IgD-negative memory B cell (primary cell): ENCODE data around the gene SENP6. TPM values are rescaled to one million over a fixed set of nuclear protein-coding genes. Genes with fewer than 3 reads are reported as not detected.
"Not testable (repeated sequence)": the region's sequence is repeated elsewhere in the genome, so short reads cannot be mapped to it uniquely, and the experiment has no call there.

Experiments
- H3K27ac Mint-ChIP-seq, 3 donors: one replicate each; pipeline ENCODE4 v1.8.0; 2020 to 2022; ENCODE audit warnings: mild to moderate bottlenecking in 3 of 3, mixed read lengths in 3 of 3, moderate library complexity in 1 of 3
- H3K27me3 Mint-ChIP-seq: one replicate; pipeline ENCODE4 v1.8.0; 2021; ENCODE audit warnings: mixed read lengths
- H3K36me3 Mint-ChIP-seq: one replicate; pipeline ENCODE4 v1.8.0; 2020; ENCODE audit warnings: mild to moderate bottlenecking, mixed read lengths
- H3K4me1 Mint-ChIP-seq, 3 donors: one replicate each; pipeline ENCODE4 v1.8.0; 2020 to 2022; ENCODE audit warnings: mixed read lengths in 3 of 3, mild to moderate bottlenecking in 1 of 3
- H3K4me3 Mint-ChIP-seq, 4 donors: one replicate each; pipeline ENCODE4 v1.8.0; 2020 to 2022; ENCODE audit warnings: mild to moderate bottlenecking in 4 of 4, mixed read lengths in 4 of 4, moderate library complexity in 3 of 4
- H3K9me3 Mint-ChIP-seq, 3 donors: one replicate each; pipeline ENCODE4 v1.8.0; 2020 to 2021; ENCODE audit warnings: mixed read lengths in 3 of 3, mild to moderate bottlenecking in 1 of 3
- polyA plus RNA-seq: library from polyadenylated mRNA; unstranded; fragments of 300-500 nt; fragmentation: Illumina TruSeq; gene quantifications from one replicate; pipeline ENCODE4 v1.2.3, GENCODE V29; 2021

The SENP6 gene
- polyA plus RNA-seq, 1 donor from 2014 or later = 63.6 TPM

DNA sequence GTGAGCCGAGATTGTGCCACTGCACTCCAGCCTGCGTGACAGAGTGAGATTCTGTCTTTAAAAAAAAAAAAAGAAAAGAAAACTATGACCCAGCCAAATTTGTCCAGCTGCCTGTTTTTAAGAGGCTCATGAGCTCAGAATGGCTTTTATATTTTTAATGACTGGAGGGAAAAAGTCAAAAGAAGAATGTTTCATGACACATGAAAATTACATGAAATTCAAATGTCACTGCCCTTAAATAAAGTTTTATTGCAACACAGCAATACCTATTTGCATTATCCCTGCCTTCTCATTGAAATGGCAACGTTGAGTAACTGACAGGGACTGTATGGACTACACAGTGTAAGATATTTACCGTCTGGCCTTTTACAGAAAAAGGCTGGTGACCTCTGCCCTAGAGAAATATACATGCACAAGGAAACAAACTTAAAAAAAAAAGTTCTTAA, 11.4 kb downstream of the SENP6 start:
- H3K27ac Mint-ChIP-seq = peak overlapping the region in 2 of 3 donors; percentile 21 to 72

DNA sequence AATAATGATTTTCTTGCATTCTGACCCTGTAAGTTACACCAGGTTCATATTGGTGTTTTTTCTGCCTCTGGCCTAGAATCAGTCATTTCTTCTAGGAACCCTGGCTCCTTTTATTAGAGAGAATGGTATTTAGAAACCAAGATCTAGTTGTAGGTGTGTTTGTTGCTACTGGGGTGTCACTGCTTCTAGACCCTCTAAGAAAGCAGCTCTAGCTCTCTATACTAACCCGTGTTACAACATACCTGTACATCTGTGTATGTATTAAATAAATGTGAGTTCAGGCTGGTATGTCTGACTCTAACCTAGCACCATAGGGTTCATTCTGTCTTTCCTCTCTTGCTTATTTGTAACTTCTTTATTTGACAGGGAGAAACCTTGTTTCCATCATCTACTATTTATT, 16.8 kb downstream of the SENP6 start:
- no peaks in the 10 kb centered on the region for H3K27me3 Mint-ChIP-seq
- H3K4me1 Mint-ChIP-seq = peaks cover 47 to 61% (median 59%) of the 10 kb centered on the region in 3 donors
- no peaks in the 10 kb centered on the region for H3K9me3 Mint-ChIP-seq

More for the DNA sequence above, 11.4 kb downstream of the SENP6 start:
- H3K4me3 Mint-ChIP-seq = peak overlapping the region; percentile 25 to 85 (median 60)
- H3K27me3 Mint-ChIP-seq = no peaks in the 10 kb centered on the region
- peaks cover 72 to 73% (median 72%) of the 10 kb centered on the region in 3 donors for H3K4me1 Mint-ChIP-seq
- H3K9me3 Mint-ChIP-seq = no peaks in the 10 kb centered on the region
- no peaks in the 10 kb centered on the region for H3K36me3 Mint-ChIP-seq

DNA sequence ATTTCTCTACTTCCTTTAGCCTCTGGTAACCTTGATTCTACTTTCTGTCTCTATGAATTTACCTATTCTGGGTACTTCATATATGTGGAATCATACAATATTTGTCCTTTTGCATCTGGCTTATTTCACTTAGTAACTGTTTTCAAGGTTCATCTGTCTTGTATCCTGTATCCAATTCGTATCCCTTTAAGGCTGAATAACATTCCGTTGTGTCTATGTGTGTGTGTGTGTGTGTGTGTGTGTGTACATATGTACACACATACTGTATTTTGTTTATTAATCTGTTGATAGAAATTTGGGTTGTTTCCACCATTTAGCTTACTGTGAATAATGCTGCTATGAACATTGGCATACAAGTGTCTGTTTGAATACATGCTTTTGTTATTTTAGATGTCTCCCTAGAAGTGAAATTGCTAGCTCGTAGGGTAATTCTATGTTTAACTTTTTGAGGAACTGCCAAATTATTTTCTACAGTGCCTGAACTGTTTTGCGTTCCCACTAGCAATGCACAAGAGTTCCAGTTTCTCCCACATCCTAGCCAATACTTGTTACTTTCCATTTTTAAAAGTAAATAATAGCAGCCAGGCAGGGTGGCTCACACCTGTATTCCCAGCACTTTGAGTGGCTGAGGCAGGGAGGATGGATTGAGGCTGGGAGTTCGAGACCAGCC, 17.7 kb downstream of the SENP6 start:
- Mint-ChIP-seq H3K36me3 (peaks cover 2% of the 10 kb centered on the region), H3K9me3 (no peaks in the 10 kb centered on the region), H3K27ac (peak overlapping the region in 1 of 3 donors; percentile 0), H3K4me1 (peaks cover 41 to 55% (median 55%) of the 10 kb centered on the region in 3 donors), H3K27me3 (no peaks in the 10 kb centered on the region), H3K4me3 (peak overlapping the region in 1 of 4 donors; percentile 70)

More for the DNA sequence above, 16.8 kb downstream of the SENP6 start:
- H3K36me3 Mint-ChIP-seq = peaks cover 2% of the 10 kb centered on the region
- H3K27ac Mint-ChIP-seq = peak overlapping the region in 1 of 3 donors; percentile 0
- H3K4me3 Mint-ChIP-seq = peak overlapping the region in 2 of 4 donors; percentile 32 to 49

DNA sequence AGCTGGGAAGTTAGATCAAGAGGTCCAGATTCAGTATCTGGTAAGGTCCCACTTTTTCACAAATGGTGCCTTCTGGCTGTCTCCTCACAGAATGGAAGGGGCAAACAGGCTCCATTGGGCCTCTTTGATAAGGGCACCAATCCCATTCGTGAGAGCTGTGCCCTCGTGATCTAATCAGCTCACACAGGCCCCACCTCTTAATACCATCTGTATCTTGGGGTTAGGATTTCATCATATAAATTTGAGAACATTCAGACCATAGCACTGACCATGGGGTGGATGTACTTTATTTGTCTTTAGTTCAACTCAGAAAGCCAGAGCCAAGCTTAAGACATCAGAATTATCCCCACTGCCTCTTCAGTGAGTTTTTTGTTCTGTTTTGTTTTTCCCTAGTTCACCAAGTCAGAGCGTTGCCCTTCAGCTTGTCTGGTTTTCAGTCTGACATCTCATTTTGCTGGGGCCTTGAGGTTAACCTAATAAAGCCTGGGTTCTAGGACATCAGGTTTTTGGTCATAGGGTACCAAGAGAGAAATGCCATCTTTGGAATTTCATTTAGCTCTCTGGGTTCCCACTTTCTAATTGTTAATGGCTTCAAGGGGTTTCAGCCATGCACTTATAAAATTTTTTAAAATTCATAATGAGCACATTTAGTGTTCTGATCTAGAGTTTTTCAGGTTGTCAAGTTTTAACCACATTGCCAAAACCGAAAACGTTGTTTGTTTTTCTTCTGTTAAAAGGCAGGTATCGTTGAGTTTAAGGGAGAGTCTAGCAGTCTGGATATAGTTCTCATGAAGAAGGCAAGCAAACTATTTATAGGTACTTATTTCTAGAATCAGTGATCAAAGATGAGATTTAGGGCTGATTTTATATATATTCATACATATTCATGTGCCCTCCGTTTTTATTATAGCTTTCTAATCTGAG, 19.0 kb downstream of the SENP6 start:
- Mint-ChIP-seq H3K27ac (peak overlapping the region; percentile 40 to 67 (median 63)), H3K36me3 (peaks cover 2% of the 10 kb centered on the region), H3K9me3 (no peaks in the 10 kb centered on the region), H3K27me3 (no peaks in the 10 kb centered on the region), H3K4me1 (peaks cover 35 to 46% (median 46%) of the 10 kb centered on the region in 3 donors), H3K4me3 (peak overlapping the region in 1 of 4 donors; percentile 0)

DNA sequence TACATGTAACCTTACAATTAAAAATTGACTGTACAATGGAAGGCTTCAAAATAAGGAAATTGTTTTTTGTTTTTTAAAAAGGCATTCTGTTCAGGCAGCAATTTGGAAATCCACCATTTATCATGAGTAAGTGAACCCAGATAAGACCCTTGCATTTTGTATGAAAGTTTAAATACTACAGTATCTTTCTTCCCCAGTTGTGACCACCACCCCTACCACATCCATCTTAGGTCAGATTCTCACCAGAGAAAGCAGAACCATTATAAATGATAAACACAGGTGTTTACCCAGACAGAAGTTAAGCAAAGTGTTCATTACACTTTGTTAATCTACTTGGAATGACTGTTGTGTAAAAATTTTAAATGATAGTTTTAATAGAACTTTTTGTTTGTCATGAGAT, 20.2 kb downstream of the SENP6 start:
- Mint-ChIP-seq H3K9me3 (no peaks in the 10 kb centered on the region), H3K4me3 (no peak overlapping the region)

DNA sequence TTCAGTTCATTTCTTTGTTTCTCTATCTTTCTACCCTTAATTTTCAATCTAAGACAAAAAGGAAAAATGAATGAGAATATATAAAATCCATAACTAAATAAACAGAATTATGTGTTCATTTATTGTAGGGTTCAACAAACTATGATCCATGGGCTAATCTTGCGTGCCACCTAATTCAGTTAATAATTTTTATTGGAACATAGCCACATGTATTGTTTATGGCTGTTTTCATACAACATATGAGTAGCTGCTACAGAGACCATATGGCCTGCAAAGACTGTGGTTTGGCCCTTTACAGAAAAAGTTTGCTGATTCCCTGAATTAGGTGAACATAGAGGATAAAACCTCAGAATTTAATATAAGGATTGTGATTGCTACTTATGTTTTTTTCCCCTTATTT, 21.8 kb downstream of the SENP6 start:
- Mint-ChIP-seq H3K27ac (no peak overlapping the region), H3K4me1 (peaks cover 18 to 31% (median 29%) of the 10 kb centered on the region in 3 donors), H3K27me3 (no peaks in the 10 kb centered on the region), H3K9me3 (no peaks in the 10 kb centered on the region), H3K36me3 (peaks cover 2% of the 10 kb centered on the region), H3K4me3 (no peak overlapping the region)

More for the DNA sequence above, 20.2 kb downstream of the SENP6 start:
- peaks cover 29 to 41% (median 41%) of the 10 kb centered on the region in 3 donors for H3K4me1 Mint-ChIP-seq
- H3K27me3 Mint-ChIP-seq = no peaks in the 10 kb centered on the region
- H3K27ac Mint-ChIP-seq = peak overlapping the region; percentile 3 to 60 (median 40)
- peaks cover 2% of the 10 kb centered on the region for H3K36me3 Mint-ChIP-seq

DNA sequence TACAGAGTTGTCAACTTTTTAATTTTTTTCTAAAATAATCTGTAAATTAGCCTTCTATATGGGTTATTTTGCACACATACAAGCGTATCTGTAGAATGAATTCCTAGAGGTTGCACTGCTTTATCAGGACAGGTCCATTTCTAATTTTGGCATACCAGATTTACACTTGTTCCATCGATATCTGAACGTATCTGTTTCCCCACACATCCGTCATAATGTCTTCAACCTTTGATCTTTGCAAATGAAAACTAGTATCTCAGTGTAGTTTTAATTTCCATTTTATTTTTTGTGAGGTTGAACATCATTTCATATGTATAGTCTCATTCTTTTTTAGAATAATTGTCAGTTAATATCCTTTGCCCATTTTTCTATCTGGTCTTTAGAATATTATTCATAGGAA, 22.7 kb downstream of the SENP6 start:
- Mint-ChIP-seq H3K9me3 (no peaks in the 10 kb centered on the region), H3K4me1 (peaks cover 10 to 24% (median 23%) of the 10 kb centered on the region in 3 donors), H3K36me3 (no peaks in the 10 kb centered on the region), H3K27ac (no peak overlapping the region), H3K27me3 (no peaks in the 10 kb centered on the region), H3K4me3 (no peak overlapping the region)

DNA sequence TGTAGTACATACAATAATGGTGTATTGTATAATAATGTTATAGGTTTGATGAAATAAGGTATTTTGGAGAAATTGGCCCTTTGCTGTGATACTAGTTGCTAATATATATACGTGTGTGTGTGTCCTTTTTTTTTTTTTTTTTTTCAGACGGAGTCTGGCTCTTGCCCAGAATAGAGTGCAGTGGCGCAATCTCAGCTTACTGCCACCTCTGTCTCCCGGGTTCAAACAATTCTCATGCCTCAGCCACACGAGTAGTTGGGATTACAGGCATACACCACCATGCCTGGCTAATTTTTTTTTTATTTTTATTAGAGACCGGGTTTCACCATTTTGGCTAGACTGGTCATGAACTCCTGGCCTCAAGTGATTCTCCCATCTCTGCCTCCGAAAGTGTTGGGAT, 23.3 kb downstream of the SENP6 start:
- no peak overlapping the region for H3K4me3 Mint-ChIP-seq
- H3K4me1 Mint-ChIP-seq = peaks cover 9 to 18% (median 17%) of the 10 kb centered on the region in 3 donors
- H3K9me3 Mint-ChIP-seq = no peaks in the 10 kb centered on the region
- no peaks in the 10 kb centered on the region for H3K36me3 Mint-ChIP-seq
- no peaks in the 10 kb centered on the region for H3K27me3 Mint-ChIP-seq
- no peak overlapping the region for H3K27ac Mint-ChIP-seq

DNA sequence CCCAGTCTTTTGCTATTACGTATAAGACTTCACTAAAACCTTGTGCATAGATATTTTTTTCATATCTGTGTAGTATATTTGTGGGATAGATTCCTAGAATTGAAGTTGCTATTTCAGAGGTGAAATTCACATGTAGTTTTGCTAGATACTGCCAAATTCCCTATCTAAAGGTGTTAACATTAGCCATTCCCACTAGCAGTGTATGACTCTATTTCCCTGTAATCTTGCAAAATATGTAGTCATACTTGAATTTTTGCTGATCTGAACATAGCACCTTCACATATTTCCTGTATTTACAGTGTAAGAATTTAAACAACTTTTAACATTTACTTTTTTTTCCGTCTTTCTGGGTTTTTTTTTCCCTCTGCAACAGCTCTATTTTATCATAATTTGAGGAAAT, 24.9 kb downstream of the SENP6 start:
- Mint-ChIP-seq H3K27ac (no peak overlapping the region), H3K4me3 (no peak overlapping the region), H3K36me3 (no peaks in the 10 kb centered on the region)

DNA sequence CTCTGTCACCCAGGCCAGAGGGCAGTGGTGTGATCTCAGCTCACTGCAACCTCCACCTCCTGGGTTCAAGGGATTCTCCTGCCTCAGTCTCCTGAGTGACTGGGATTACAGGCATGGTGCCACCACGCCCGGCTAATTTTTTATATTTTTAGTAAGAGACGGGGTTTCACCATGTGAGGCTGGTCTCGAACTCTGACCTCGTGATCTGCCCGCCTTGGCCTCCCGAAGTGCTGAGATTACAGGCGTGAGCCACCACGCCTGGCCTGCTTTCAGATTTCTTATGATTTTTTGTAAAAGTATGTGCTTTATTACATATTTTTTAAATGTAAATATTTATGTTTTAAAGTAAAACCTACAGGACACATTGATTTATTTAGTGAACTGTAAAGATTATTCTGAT, 26.0 kb downstream of the SENP6 start:
- H3K27me3 Mint-ChIP-seq, H3K4me3 Mint-ChIP-seq, H3K27ac Mint-ChIP-seq, H3K36me3 Mint-ChIP-seq, H3K9me3 Mint-ChIP-seq: not testable (repeated sequence)
- peaks cover 1 to 10% (median 6%) of the 10 kb centered on the region in 3 donors for H3K4me1 Mint-ChIP-seq

More for the DNA sequence above, 24.9 kb downstream of the SENP6 start:
- no peaks in the 10 kb centered on the region for H3K27me3 Mint-ChIP-seq
- no peaks in the 10 kb centered on the region for H3K9me3 Mint-ChIP-seq
- peaks cover 4 to 9% (median 6%) of the 10 kb centered on the region in 3 donors for H3K4me1 Mint-ChIP-seq

DNA sequence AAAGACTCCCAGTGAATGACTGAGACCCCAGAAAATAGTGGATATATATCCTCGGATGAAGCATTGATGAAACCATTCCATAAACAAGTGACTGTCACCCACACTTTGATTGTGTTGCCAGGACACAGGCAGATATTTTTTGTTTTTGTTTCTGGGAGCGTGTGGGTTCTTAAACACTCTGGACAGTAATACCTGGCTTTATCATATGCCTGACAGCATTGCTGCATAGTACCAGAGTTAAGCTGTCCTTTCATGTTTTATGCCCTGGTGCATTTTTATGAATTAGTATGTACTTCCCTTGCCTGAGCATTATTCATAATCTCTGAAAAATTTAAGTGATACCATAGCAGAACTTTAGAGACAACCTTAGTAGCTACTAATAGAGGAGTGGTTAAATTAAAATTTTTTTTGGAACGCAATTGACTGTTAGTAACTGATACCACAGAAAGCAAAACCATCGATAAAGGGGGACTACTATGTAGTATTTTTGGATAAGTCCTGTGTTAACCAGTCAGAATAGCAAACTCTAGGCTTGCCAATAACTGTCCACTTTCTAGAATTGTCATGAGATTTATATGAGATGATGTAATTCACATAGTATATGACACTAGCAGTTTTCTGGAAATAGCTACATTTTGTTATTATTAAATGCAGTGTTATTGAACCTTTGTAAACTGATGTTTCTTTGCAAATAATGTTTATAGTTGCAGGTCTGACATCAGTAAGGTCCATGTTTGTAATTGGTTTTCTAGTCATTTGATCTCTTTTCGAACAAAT, 30.4 kb downstream of the SENP6 start:
- no peak overlapping the region for H3K4me3 Mint-ChIP-seq
- H3K27ac Mint-ChIP-seq = peak overlapping the region in 1 of 3 donors; percentile 31
- no peaks in the 10 kb centered on the region for H3K27me3 Mint-ChIP-seq
- H3K9me3 Mint-ChIP-seq = no peaks in the 10 kb centered on the region
- peaks cover 5 to 10% (median 5%) of the 10 kb centered on the region in 3 donors for H3K4me1 Mint-ChIP-seq
- peaks cover 4% of the 10 kb centered on the region for H3K36me3 Mint-ChIP-seq

DNA sequence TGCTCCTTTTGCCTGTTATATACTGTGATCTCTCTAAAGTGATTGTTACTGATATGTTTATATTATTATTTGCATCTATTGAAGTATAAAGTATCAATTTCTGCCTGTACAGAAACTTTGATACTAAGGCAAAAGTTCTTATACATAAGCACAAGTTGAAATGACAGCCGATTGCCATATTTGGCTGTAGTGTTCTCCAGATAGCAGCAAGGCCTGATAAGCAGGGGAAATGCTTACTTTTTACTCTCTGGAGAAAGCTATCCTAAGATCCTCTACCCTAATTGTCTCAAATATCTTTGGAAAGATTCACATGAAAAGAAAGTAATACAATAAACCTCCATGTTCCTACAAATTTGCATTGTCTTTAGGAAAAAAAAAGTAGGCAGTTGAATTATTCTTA, 31.4 kb downstream of the SENP6 start:
- H3K36me3 Mint-ChIP-seq = peaks cover 4% of the 10 kb centered on the region
- H3K4me3 Mint-ChIP-seq = no peak overlapping the region
- peak overlapping the region in 1 of 3 donors; percentile 31 for H3K27ac Mint-ChIP-seq
- H3K4me1 Mint-ChIP-seq = peaks cover 5 to 10% (median 5%) of the 10 kb centered on the region in 3 donors
- no peaks in the 10 kb centered on the region for H3K27me3 Mint-ChIP-seq
- no peaks in the 10 kb centered on the region for H3K9me3 Mint-ChIP-seq

DNA sequence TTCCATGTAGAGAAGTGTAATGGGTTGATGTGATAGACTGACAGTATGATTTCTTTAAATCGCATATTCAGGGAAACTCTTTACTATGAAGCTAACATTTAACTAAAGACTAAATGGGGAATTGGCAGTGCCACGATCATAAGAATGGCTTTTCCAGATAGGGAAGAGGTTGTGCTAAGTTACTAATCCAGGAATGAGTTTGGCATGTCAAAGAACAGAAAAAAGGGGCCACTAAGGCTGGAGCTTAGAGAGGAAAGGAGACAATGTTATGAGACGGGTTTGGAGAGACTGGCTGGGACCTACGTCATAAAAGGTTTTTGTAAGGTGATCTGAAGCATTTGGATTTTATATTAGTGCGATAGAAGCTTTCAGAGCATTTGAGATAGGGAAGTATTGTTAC, 40.6 kb downstream of the SENP6 start:
- H3K4me1 Mint-ChIP-seq = peaks cover 0 to 9% (median 2%) of the 10 kb centered on the region in 3 donors
- H3K36me3 Mint-ChIP-seq = peaks cover 6% of the 10 kb centered on the region
- H3K4me3 Mint-ChIP-seq = no peak overlapping the region
- no peaks in the 10 kb centered on the region for H3K27me3 Mint-ChIP-seq
- no peaks in the 10 kb centered on the region for H3K9me3 Mint-ChIP-seq
- peak overlapping the region in 1 of 3 donors; percentile 1 for H3K27ac Mint-ChIP-seq

DNA sequence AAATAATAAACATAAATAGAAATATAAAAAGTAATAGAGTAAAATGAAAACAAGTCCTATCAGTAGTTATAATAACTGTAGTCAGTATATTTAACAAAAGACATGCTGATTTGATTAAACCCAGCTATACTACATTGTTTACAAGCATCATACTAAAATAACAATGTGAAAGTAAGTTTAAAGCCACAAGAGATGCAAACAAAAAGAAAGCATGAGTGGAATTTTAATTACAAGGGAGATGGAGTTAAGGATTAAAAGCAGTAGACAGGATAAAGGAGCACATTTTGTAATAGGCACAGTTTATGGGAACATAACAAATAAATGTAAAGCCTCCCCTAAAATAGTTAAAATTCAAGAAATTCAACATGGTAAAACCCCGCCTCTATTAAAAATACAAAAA, 41.5 kb downstream of the SENP6 start:
- Mint-ChIP-seq H3K9me3 (no peaks in the 10 kb centered on the region), H3K4me3 (no peak overlapping the region), H3K4me1 (peaks cover 0 to 9% (median 2%) of the 10 kb centered on the region in 3 donors), H3K36me3 (peaks cover 6% of the 10 kb centered on the region), H3K27me3 (no peaks in the 10 kb centered on the region), H3K27ac (no peak overlapping the region)
